Measurements from ENCODE around the gene CHST8. TPM values are rescaled to one million over a fixed set of nuclear protein-coding genes. Genes with fewer than 3 reads are reported as not detected.
A peak's percentile ranks its signal among the peaks of the same experiment; 100 is the strongest.
"Not testable (repeated sequence)": the region's sequence is repeated elsewhere in the genome, so short reads cannot be mapped to it uniquely, and the experiment has no call there.

CHST8 gene, protein sequence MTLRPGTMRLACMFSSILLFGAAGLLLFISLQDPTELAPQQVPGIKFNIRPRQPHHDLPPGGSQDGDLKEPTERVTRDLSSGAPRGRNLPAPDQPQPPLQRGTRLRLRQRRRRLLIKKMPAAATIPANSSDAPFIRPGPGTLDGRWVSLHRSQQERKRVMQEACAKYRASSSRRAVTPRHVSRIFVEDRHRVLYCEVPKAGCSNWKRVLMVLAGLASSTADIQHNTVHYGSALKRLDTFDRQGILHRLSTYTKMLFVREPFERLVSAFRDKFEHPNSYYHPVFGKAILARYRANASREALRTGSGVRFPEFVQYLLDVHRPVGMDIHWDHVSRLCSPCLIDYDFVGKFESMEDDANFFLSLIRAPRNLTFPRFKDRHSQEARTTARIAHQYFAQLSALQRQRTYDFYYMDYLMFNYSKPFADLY
- not detected for total RNA-seq

DNA sequence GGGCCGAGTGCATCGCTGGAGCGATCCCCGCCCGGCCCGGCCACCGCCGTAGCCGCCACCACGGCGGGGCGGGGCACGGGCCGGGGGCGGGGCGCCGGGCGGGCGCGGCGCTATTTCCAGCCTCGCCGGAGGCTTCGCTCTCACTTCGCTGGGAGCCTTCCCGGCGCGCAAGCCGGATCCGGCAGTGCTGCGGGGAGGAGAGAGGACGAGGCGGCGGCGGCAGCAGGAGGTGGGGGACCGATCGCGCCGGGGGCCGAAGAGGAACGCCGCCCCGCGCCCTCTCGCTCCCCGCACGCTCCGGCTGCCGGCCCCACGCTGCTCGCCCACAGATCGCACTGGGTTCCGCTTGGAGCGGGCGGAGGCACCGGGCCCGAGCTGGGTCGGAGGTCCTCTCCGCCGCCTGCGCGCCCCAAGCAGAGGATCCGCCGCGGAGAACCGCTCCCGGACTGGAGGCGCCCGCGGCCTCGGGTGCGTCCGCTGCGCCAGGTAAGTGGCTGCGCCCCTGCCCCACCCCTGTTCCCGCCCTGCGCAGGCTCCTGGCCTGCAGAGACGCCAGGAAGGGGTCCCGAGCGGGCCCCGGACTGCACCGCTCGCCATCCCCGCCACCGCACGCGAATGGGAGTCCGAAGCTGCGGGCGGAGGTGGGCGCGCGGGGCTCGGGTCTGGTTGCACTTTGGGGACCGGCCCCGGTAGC, at the start of gene CHST8:
Gene CHST8, plus strand, starts transcription at position 143 of the 694 bp plus-strand sequence. CDS start 67,309 bp downstream, outside the sequence.
- no peaks in the 10 kb centered on the region for H3K36me3 Mint-ChIP-seq
- no peaks in the 10 kb centered on the region for H3K9me3 Mint-ChIP-seq
- H3K27ac Mint-ChIP-seq = no peak within 1 kb of the TSS
- peaks cover 57% of the 10 kb centered on the region for H3K27me3 Mint-ChIP-seq
- DNase-seq = peak; percentile 3
- no peaks in the 10 kb centered on the region for H3K4me1 Mint-ChIP-seq
- H3K4me3 Mint-ChIP-seq = no peak within 1 kb of the TSS

DNA sequence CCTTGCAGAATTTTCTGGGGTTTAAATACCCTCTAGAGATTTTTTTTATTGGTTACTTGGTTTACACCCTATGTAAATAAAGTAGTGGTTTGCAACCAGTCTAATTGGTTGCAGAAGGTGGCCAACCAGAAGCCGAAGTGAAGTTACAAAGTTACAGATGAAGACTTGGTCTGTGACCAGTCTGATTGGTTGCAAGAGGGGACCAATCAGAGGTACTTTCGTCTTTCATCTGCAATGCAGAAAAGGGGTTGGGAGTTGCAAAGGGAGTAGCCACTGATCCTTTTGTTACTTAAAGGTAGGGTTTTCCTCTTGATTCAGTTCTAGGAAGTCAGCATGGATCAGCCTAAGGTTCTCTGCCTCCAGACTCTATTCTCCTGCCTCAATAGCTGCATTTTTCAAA, 48.8 kb upstream of the CHST8 start:
- Mint-ChIP-seq H3K27me3 (peaks cover 39% of the 10 kb centered on the region), H3K9me3 (peaks cover 19% of the 10 kb centered on the region), H3K4me3 (no peak overlapping the region), H3K36me3 (no peaks in the 10 kb centered on the region), H3K4me1 (no peaks in the 10 kb centered on the region), H3K27ac (no peak overlapping the region)
- no peak for DNase-seq

DNA sequence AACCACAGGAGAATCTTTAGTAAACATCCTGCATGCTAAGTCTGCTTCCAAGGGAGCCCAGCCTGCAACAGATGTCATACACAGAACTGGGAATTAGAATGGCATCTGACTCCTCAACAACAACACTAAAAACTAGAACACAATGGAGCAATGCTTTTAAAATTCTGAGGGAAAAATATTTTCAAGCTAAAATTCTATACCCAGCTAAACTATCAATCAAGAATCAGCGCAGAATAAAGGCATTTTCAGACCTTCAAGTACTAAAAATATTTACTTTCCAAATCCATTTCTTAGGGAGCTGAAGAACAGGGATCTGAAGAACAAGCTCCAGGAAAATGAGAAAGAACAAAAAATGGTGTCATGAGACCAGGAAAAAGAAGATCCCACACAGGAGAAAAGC, 46.9 kb upstream of the CHST8 start:
- Mint-ChIP-seq H3K9me3 (peaks cover 19% of the 10 kb centered on the region), H3K4me3 (no peak overlapping the region), H3K36me3 (no peaks in the 10 kb centered on the region), H3K4me1 (no peaks in the 10 kb centered on the region), H3K27ac (no peak overlapping the region), H3K27me3 (peaks cover 27% of the 10 kb centered on the region)
- DNase-seq = no peak

DNA sequence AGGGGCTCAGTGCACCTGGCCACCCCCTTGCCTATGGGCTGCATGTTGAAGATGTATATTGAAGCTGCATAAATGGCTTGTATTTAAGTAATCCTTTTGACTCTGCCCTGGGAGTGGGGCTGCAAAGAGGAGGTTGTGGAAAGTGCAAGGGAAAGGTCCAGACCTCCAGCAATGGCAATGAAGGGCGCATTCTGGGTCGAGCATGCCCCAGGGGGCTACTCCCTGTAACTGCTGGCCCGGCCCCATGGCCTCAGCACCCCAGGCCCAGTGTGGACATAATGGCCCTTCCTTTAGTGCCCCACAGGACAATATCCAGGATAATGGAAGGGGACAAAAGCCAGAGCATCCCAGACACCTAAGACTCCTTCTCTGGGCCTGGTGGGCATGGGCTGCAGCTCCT, 43.1 kb upstream of the CHST8 start:
- no peaks in the 10 kb centered on the region for H3K36me3 Mint-ChIP-seq
- peaks cover 14% of the 10 kb centered on the region for H3K9me3 Mint-ChIP-seq
- peaks cover 5% of the 10 kb centered on the region for H3K27me3 Mint-ChIP-seq

DNA sequence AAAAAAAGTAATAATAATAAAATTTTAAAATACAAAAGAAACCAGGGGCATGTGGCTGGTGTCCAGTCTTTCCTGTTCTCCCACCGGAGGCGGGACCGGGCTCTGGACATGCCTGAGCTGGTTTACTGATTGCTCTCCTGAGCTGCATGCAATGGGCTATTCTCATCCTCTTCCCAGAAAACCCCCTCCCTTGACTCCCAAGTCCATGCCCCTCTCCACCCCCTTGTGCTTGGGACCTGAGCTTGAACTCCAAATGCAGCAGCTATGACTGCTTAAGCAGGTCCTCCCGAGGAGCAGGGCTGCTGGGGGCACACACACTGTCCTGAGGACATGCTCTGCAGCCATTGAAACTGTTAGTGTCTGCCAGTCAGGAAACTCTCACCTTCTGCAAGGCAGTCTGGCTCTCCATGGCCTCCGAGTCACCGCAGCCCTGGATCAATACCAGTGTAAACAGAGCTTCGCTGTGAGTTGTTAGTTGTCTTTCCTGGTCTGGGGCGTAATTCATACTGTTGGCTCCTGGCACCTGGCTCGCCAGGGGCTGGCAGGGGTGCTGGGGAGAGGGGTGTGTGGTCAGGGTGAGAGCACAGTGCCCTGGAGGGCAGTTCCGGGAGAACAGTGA, 41.6 kb upstream of the CHST8 start:
- H3K27ac Mint-ChIP-seq = no peak overlapping the region
- peaks cover 2% of the 10 kb centered on the region for H3K9me3 Mint-ChIP-seq
- no peak for DNase-seq
- no peaks in the 10 kb centered on the region for H3K4me1 Mint-ChIP-seq
- H3K4me3 Mint-ChIP-seq = no peak overlapping the region
- no peaks in the 10 kb centered on the region for H3K36me3 Mint-ChIP-seq
- H3K27me3 Mint-ChIP-seq = peaks cover 5% of the 10 kb centered on the region

More for the DNA sequence above, 43.1 kb upstream of the CHST8 start:
- no peak for DNase-seq
- H3K4me1 Mint-ChIP-seq = no peaks in the 10 kb centered on the region
- H3K27ac Mint-ChIP-seq = no peak overlapping the region
- no peak overlapping the region for H3K4me3 Mint-ChIP-seq

DNA sequence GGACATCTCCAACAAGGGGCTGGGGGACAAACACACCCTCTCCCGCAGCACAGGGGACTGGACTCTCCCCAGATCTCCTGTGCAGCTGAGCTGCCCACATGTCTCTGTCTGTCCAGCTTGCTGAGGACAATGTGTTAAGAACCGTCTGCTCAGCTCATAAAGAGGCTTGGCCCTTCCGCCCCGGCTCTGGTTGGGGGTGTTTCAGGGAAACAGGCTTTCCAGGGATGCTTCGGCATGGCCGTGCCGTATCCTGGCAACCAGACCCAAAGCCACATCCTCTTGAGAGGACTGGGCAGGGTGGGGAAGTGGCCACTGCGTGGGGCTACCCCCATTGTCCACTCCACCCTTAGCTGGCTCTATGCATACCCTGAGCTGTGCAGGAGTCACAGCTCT, 41.1 kb upstream of the CHST8 start:
- no peak overlapping the region for H3K4me3 Mint-ChIP-seq
- H3K27ac Mint-ChIP-seq = no peak overlapping the region
- H3K4me1 Mint-ChIP-seq = no peaks in the 10 kb centered on the region
- no peaks in the 10 kb centered on the region for H3K9me3 Mint-ChIP-seq
- DNase-seq = no peak
- H3K27me3 Mint-ChIP-seq = peaks cover 5% of the 10 kb centered on the region
- no peaks in the 10 kb centered on the region for H3K36me3 Mint-ChIP-seq

DNA sequence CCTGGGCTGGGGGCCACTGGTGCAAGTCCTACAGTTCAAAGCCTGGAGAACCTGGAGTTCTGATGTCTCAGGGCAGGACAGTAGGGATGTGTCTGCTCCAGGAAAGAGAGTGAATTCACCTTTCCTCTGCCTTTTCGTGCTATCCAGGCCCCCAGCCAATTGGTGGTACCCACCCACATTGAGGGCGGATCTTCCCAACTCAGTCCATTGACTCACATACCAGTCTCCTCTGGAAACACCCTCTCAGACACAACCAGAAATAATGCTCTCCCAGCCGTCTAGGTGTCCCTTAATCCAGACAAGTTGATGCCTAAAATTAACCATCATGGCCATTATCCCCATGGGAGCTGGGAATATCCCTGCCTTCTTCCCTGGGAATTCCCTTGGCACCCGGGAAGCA, 38.8 kb upstream of the CHST8 start:
- no peaks in the 10 kb centered on the region for H3K4me1 Mint-ChIP-seq
- H3K27ac Mint-ChIP-seq = no peak overlapping the region
- peaks cover 5% of the 10 kb centered on the region for H3K27me3 Mint-ChIP-seq

DNA sequence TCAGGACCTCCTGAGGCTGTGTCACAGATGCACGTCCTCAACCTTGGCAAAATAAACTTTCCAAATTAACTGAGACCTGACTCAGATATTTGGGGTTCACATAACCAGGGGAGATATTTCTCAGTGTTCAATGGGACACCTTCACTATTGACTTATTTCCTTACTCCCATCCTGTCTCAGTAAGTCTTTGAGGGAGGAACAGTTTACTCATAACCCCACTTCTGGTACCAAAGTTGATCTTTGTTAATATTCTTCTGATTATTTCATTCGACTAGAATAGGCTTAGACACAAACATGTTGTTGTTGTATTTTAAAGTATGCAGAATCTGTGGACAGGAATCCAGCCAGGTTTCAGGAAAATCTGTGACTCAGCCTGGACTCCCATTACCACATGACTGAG, 34.6 kb upstream of the CHST8 start:
- H3K4me3 Mint-ChIP-seq = no peak overlapping the region

More for the DNA sequence above, 38.8 kb upstream of the CHST8 start:
- no peak for DNase-seq
- Mint-ChIP-seq H3K36me3 (no peaks in the 10 kb centered on the region), H3K4me3 (no peak overlapping the region), H3K9me3 (peaks cover 7% of the 10 kb centered on the region)

DNA sequence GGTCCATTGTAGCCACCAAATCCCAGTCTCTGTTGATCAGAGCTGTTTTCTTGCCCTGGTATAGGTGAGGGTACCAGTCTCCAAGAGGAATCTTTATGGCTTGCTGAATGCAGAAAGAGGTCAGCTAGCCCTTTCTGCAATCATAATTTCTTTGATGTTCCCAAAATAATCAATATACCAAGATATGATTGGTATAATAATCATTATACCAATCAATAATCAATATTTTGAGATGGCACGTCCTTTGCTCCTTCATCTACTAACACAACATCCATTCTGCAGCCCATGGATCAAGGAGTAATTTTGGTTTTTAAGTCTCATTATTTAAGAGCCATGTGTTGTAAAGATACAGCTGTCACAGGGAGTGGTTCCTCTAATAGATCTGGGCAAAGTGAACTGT, 31.5 kb upstream of the CHST8 start:
- DNase-seq = no peak
- no peak overlapping the region for H3K27ac Mint-ChIP-seq
- H3K9me3 Mint-ChIP-seq = peaks cover 16% of the 10 kb centered on the region
- no peaks in the 10 kb centered on the region for H3K36me3 Mint-ChIP-seq
- no peaks in the 10 kb centered on the region for H3K4me1 Mint-ChIP-seq
- H3K4me3 Mint-ChIP-seq = no peak overlapping the region
- H3K27me3 Mint-ChIP-seq = peaks cover 14% of the 10 kb centered on the region

More for the DNA sequence above, 34.6 kb upstream of the CHST8 start:
- peaks cover 2% of the 10 kb centered on the region for H3K27me3 Mint-ChIP-seq
- no peak for DNase-seq
- H3K27ac Mint-ChIP-seq = no peak overlapping the region
- H3K36me3 Mint-ChIP-seq = no peaks in the 10 kb centered on the region
- no peaks in the 10 kb centered on the region for H3K4me1 Mint-ChIP-seq
- H3K9me3 Mint-ChIP-seq = peaks cover 16% of the 10 kb centered on the region

DNA sequence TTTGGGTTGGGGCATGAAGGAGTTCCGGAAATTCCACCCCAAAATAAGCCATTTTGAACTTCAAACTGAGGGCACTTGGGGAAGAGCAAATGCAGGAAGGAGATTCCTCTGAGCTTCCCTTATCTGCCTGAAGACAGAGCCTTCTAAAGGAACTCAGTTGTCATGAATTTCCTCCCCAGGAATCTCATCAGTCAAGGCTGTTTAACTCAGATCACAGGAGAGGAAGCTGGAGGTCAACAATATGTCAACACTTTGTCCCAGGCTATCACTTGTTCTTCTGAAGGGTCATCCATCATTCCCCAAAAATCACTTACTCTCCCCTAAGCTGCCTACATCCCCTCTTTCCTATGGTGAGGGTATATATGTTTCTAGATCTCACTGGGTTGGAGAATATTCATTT, 26.0 kb upstream of the CHST8 start:
- Mint-ChIP-seq H3K9me3 (peaks cover 4% of the 10 kb centered on the region), H3K27ac (no peak overlapping the region), H3K4me3 (no peak overlapping the region), H3K27me3 (peaks cover 28% of the 10 kb centered on the region), H3K4me1 (no peaks in the 10 kb centered on the region), H3K36me3 (peaks cover 1% of the 10 kb centered on the region)
- DNase-seq = no peak

DNA sequence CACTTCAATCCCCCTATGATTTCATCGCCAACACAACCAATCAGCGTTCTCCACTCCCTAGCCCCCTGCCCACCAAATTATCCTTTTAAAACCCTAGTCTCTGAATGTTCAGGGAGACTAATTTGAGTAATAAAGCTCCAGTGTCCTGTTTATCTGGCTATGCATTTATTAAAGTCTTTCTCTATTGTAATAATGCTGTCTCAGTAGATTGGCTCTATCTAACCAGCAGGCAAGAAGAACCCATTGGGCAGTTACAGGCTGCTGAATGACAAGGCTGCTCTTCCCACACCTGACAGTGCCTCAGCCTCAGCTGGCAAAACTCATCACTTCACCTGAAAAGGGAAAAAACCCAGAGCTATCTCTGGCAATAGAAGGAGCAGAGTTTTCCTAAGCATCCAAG, 20.2 kb upstream of the CHST8 start:
- H3K27me3 Mint-ChIP-seq = peaks cover 14% of the 10 kb centered on the region
- no peaks in the 10 kb centered on the region for H3K4me1 Mint-ChIP-seq
- H3K9me3 Mint-ChIP-seq = peaks cover 19% of the 10 kb centered on the region
- no peak overlapping the region for H3K27ac Mint-ChIP-seq
- no peak overlapping the region for H3K4me3 Mint-ChIP-seq
- peaks cover 1% of the 10 kb centered on the region for H3K36me3 Mint-ChIP-seq
- no peak for DNase-seq

DNA sequence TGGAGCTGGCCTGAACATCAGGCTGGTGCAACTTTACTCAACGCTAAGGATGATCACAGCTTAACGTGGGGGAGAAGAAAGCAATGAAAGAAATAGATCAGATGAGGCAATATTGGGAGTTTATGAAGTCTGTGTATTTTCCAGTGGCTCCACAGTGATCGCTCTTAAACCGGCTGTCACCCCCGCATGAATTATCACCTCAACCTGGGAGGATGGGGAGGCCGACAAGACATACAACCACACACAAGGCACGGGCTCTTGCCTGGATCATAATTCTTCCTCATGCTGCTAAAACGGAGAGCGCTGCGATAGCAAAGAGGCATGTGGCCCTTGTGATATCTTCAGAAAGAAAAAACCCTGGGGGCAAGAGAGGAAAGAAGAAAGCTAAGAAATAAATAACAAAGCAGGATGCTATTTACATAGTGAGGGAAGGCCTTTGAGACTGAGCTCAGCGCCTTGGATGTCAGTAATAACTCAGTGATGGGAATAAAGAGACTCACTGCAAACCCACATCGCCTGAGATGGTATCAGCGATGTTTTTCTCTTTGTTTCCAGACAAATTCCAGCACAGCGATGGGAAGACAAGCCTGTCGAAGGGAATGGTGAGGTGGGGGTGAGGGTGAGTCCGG, 19.1 kb upstream of the CHST8 start:
- no peak for DNase-seq
- peaks cover 1% of the 10 kb centered on the region for H3K36me3 Mint-ChIP-seq
- no peak overlapping the region for H3K4me3 Mint-ChIP-seq
- peaks cover 19% of the 10 kb centered on the region for H3K9me3 Mint-ChIP-seq
- H3K27ac Mint-ChIP-seq = no peak overlapping the region
- no peaks in the 10 kb centered on the region for H3K4me1 Mint-ChIP-seq
- peaks cover 10% of the 10 kb centered on the region for H3K27me3 Mint-ChIP-seq

DNA sequence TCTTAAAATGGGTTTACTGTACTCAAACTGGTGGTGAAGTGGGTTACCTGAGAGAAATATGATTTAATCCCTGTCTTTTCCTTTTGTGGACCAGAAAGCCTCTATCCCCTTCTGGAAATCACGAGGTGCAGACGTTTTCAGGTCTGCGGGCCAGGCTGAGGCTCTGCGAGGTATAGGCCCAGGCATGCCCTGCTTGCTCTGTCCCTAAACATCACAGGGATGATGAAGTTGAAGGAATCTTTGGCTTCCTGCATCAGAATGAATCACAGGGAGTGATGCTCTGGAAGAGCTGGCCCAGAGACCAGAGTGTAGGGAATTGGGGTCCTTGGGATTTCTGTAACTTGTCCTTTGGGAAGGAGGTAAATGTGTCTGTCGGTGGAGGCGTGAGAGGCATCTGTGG, 18.4 kb upstream of the CHST8 start:
- DNase-seq = no peak
- Mint-ChIP-seq H3K36me3 (peaks cover 1% of the 10 kb centered on the region), H3K9me3 (peaks cover 19% of the 10 kb centered on the region), H3K4me3 (no peak overlapping the region), H3K27me3 (peaks cover 10% of the 10 kb centered on the region), H3K27ac (no peak overlapping the region), H3K4me1 (no peaks in the 10 kb centered on the region)

DNA sequence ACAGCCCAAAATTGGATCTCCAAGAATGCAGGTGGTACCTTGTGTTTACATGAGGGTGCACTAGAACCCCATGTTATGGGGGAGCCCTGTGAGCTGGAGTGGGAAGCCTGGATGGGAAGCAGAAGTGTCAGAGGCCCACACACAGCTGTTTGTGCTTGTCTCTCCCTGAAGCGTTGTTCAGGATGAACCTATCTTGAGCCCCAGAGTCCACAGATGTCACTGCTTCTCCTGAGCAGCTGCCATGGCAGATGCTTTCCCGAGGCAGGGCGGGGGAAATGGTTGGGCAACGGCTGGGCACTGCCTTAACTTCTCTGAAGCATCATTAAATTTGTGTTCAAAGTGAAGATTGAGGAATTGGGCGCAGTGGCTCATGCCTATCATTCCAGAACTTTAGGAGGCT, 17.1 kb upstream of the CHST8 start:
- H3K27ac Mint-ChIP-seq = no peak overlapping the region
- no peak overlapping the region for H3K4me3 Mint-ChIP-seq
- H3K9me3 Mint-ChIP-seq = peaks cover 17% of the 10 kb centered on the region
- H3K4me1 Mint-ChIP-seq = no peaks in the 10 kb centered on the region
- H3K36me3 Mint-ChIP-seq = no peaks in the 10 kb centered on the region
- no peak for DNase-seq
- peaks cover 2% of the 10 kb centered on the region for H3K27me3 Mint-ChIP-seq

DNA sequence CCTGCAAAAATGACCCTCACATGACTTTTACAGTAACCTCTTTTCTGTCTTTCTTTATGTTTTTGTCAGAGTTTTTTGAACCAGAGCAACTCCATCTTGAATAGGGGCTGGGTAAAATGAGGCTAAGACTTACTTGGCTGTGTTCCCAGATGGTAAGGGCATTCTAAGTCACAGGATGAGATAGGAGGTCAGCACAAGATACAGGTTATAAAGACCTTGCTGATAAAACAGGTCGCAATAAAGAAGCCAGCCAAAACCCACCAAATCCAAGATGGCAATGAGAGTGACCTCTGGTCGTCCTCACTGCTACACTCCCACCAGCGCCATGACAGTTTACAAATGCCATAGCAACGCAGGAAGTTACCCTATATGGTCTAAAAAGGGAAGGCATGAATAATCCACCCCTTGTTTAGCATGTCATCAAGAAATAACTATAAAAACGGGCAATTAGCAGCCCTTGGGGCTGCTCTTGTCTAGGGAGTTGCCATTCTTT, 15.9 kb upstream of the CHST8 start:
- not testable (repeated sequence) for H3K27me3 Mint-ChIP-seq, H3K4me3 Mint-ChIP-seq, H3K4me1 Mint-ChIP-seq, DNase-seq, H3K27ac Mint-ChIP-seq, H3K36me3 Mint-ChIP-seq
- peaks cover 22% of the 10 kb centered on the region for H3K9me3 Mint-ChIP-seq

Data from activated naive CD8-positive, alpha-beta T cell treated with anti-CD3 and anti-CD28 coated beads for 36 hours (primary cell).